NCI-H187 treated with DMSO at 0.1 percent for 48 hours (cell line): ENCODE results near the gene PPIP5K1.

ENCODE experiments used
- DNase-seq: peaks from one replicate; lab custom pipeline; 2025; lab: John Stamatoyannopoulos, UW

PPIP5K1 gene

DNA sequence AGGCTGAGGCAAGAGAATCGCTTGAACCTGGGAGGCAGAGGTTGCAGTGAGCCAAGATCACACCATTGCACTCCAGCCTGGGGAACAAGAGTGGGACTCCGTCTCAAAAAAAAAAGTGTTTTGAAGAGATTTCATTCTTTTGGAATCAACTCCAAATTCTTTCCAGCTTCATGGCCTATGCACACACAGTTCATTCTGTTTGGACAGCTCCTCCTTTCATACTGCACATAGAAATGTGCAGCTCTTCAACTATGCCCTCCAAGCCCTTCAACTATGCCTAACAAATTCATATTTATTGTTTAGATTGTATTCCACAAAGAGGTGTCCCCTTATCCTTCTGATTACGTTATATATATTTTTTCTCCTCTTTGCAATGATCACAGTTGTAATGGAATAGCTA lies 101.2 kb downstream of the PPIP5K1 start:
- no peak for DNase-seq

DNA sequence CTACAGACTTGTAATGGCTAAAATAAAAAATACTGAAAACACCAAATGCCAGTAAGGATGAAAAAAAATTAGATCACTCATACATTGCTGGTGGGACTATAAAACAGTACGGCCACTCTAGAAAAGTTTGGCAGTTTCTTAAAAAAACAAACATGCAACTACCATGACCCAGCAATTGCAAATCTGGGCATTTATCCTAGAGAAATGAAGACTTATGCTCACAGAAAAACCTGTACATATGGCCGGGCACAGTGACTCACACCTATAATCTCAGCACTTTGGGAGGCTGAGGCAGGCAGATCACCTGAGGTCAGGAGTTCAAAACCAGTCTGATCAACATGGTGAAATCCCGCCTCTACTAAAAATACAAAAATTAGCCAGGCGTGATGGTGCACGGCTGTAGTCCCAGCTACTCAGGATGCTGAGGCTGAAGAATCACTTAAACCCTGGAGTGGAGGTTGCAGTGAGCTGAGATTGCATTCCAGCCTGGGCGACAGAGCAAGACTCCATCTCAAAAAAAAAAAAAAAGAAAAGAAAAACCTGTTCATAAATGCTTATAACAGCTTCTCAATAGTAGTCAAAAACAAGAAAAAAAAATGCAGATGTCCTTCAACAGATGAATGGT lies 102.6 kb downstream of the PPIP5K1 start:
- no peak for DNase-seq

DNA sequence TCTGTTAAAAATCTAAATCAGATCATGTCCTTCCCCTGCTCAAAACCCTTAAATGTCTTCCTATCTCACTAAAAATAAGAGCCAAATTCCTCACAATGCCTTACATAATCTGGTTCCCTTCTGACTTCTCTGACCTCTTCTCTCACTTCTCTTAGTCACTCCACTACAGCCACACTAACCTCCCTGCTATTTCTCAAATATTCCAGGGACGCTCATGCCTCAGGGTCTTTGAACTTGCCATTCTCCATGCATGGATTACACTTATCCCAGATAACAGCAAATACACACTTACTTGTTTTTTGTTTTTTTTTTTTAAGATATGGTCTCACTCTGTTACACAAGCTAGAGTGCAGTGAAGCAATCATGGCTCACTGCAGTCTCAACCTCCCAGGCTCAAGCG lies 105.6 kb downstream of the PPIP5K1 start:
- DNase-seq: no peak
